GM23338 (cell line): ENCODE measurements around the gene CNNM3. TPM values are rescaled to one million over a fixed set of nuclear protein-coding genes. Genes with fewer than 3 reads are reported as not detected.

Source experiments
- ATAC-seq: fragments of 200-7000 bp; cut with Tn5 transposase; 3 replicates; pipeline ENCODE4 v1.9.1; 2020
- DNase-seq: peaks from one replicate; pipeline ENCODE4 v3.0.0-alpha.2; 2015; ENCODE audit warnings: low spot score
- H2AFZ ChIP-seq: fragments of 200-600 bp; sonication (generic); 2 replicates; pipeline ENCODE4 v1.8.0; 2016; ENCODE audit warnings: antibody characterized with exemption, mild to moderate bottlenecking, moderate library complexity
- H3F3A ChIP-seq: fragments of 200-600 bp; sonication (generic); replicated peaks from 2 replicates; pipeline ENCODE4 v1.8.0; 2017; ENCODE audit warnings: antibody characterized with exemption, mixed run types, low read depth
- H3K27ac ChIP-seq: fragments of 200-600 bp; sonication (generic); 2 replicates; pipeline ENCODE4 v1.6.1; 2016; ENCODE audit warnings: low read depth
- H3K27me3 ChIP-seq: fragments of 200-600 bp; sonication (generic); 2 replicates; pipeline ENCODE4 v1.8.0; 2016; ENCODE audit warnings: mild to moderate bottlenecking, mixed run types, moderate library complexity; ENCODE audit not compliant: insufficient read depth
- H3K36me3 ChIP-seq: fragments of 200-600 bp; sonication (generic); 2 replicates; pipeline ENCODE4 v1.8.0; 2016; ENCODE audit warnings: mild to moderate bottlenecking; ENCODE audit not compliant: insufficient read depth
- H3K4me1 ChIP-seq: fragments of 200-600 bp; sonication (generic); 2 replicates; pipeline ENCODE4 v1.8.0; 2016; ENCODE audit warnings: mild to moderate bottlenecking, moderate library complexity; ENCODE audit not compliant: insufficient read depth
- H3K4me2 ChIP-seq: fragments of 200-600 bp; sonication (generic); 2 replicates; pipeline ENCODE4 v1.7.1; 2017; ENCODE audit warnings: mixed run types
- H3K4me3 ChIP-seq: fragments of 200-600 bp; sonication (generic); 2 replicates; pipeline ENCODE4 v1.6.1; 2016; ENCODE audit warnings: mixed run types
- H3K79me2 ChIP-seq: fragments of 200-600 bp; sonication (generic); replicated peaks from 2 replicates; pipeline ENCODE4 v1.8.0; 2017; ENCODE audit warnings: mild to moderate bottlenecking; ENCODE audit not compliant: insufficient read depth
- H3K9me2 ChIP-seq: fragments of 200-600 bp; sonication (generic); 2 replicates; pipeline ENCODE4 v1.8.0; 2017; ENCODE audit not compliant: insufficient read depth
- H4K20me1 ChIP-seq: fragments of 200-600 bp; sonication (generic); replicated peaks from 2 replicates; pipeline ENCODE4 v1.8.0; 2017; ENCODE audit warnings: mild to moderate bottlenecking; ENCODE audit not compliant: insufficient read depth
- H3K27ac Mint-ChIP-seq: 2 replicates; pipeline ENCODE4 v1.8.0; 2020; ENCODE audit warnings: inconsistent platforms, mild to moderate bottlenecking, moderate library complexity, mixed read lengths
- H3K27me3 Mint-ChIP-seq: 3 replicates; pipeline ENCODE4 v1.8.0; 2022; ENCODE audit warnings: low read depth, mild to moderate bottlenecking, moderate library complexity, mixed read lengths, inconsistent platforms; ENCODE audit not compliant: insufficient read depth, poor library complexity
- H3K36me3 Mint-ChIP-seq: 3 replicates; pipeline ENCODE4 v1.8.0; 2021; ENCODE audit warnings: low read depth, mild to moderate bottlenecking, inconsistent platforms, moderate library complexity, mixed read lengths
- H3K4me1 Mint-ChIP-seq: 3 replicates; pipeline ENCODE4 v1.8.0; 2020; ENCODE audit warnings: mild to moderate bottlenecking, inconsistent platforms, mixed read lengths
- H3K4me3 Mint-ChIP-seq: 3 replicates; pipeline ENCODE4 v1.8.0; 2021; ENCODE audit warnings: moderate library complexity, mild to moderate bottlenecking, inconsistent platforms, mixed read lengths
- H3K9me3 Mint-ChIP-seq: 3 replicates; pipeline ENCODE4 v1.8.0; 2020; ENCODE audit warnings: moderate library complexity, mild to moderate bottlenecking, inconsistent platforms, mixed read lengths
- CREB1 ChIP-seq: fragments of 250-450 bp; sonication (Bioruptor Pico); IDR thresholded peaks from 2 replicates; pipeline ENCODE4 v1.5.0; 2020; ENCODE audit warnings: low read depth, mild to moderate bottlenecking, moderate library complexity
- ETS1 ChIP-seq: IDR thresholded peaks from 2 replicates; pipeline ENCODE4 v1.6.1; 2016; ENCODE audit warnings: antibody characterized with exemption
- EZH2 ChIP-seq: fragments of 200-600 bp; sonication (generic); IDR thresholded peaks from one replicate; pipeline ENCODE4 v1.8.0; 2017; ENCODE audit warnings: antibody characterized with exemption, mild to moderate bottlenecking, low read depth; ENCODE audit not compliant: unreplicated experiment
- EZH2phosphoT487 ChIP-seq: fragments of 200-600 bp; sonication (generic); IDR thresholded peaks from one replicate; pipeline ENCODE4 v1.8.1; 2018; ENCODE audit warnings: antibody characterized with exemption; ENCODE audit not compliant: unreplicated experiment
- JUNB ChIP-seq: IDR thresholded peaks from one replicate; pipeline ENCODE4 v1.6.1; 2016; ENCODE audit warnings: antibody characterized with exemption; ENCODE audit not compliant: unreplicated experiment
- NANOG ChIP-seq: IDR thresholded peaks from 2 replicates; pipeline ENCODE4 v1.6.1; 2016; ENCODE audit warnings: antibody characterized with exemption, borderline replicate concordance
- POLR2AphosphoS5 ChIP-seq: IDR thresholded peaks from 2 replicates; pipeline ENCODE4 v1.6.1; 2016; ENCODE audit warnings: antibody characterized with exemption, low read depth
- STAT1 ChIP-seq: IDR thresholded peaks from one replicate; pipeline ENCODE4 v1.6.1; 2016; ENCODE audit warnings: antibody characterized with exemption; ENCODE audit not compliant: unreplicated experiment
- ZNF331 ChIP-seq: fragments of 250-450 bp; sonication (Bioruptor Pico); IDR thresholded peaks from 2 replicates; pipeline ENCODE4 v1.5.0; 2020; ENCODE audit warnings: low read depth, mild to moderate bottlenecking, moderate library complexity
- polyA plus RNA-seq: library from polyadenylated mRNA; unstranded; fragments of >200 nt; fragmentation: Nextera tagmentation; extraction: Ambion mirVana; gene quantifications from 2 replicates; pipeline ENCODE4 v1.2.1, GENCODE V29; 2016
- total RNA-seq: library from RNA; depleted of rRNA; stranded (reverse); fragments of >200 nt; shearing (Covaris generic); gene quantifications from 2 replicates; pipeline ENCODE4 v1.2.3, GENCODE V29; 2014
- TF ChIP-seq, protein P1 (sequence below), 2 experiments: fragments of 200-600 bp in 1 of 2; sonication (generic) in 1 of 2; conservative IDR thresholded peaks; 2 replicates each; pipeline versions ENCODE4 v1.5.1 to v1.6.1; 2016 to 2017; ENCODE audit warnings: antibody characterized with exemption in 2 of 2, low read depth in 2 of 2, mild to moderate bottlenecking in 2 of 2, moderate library complexity in 1 of 2
- TF ChIP-seq, protein P2 (sequence below): fragments of 250-450 bp; sonication (Bioruptor Pico); IDR thresholded peaks from 2 replicates; pipeline ENCODE4 v1.5.0; 2020; ENCODE audit warnings: mild to moderate bottlenecking, moderate library complexity

CNNM3 gene
- total and polyA plus RNA-seq, 2 experiments from 2014 or later: 5.3 to 25.7 TPM

GRCh38 chr2:96882230-96882629 is 66.2 kb downstream of the CNNM3 start:
- Mint-ChIP-seq H3K4me3 (no peak overlapping the region), H3K27me3 (peaks cover 33% of the 10 kb centered on the region), H3K9me3 (no peaks in the 10 kb centered on the region; the same call in 2 of the 3 replicates), H3K36me3 (no peaks in the 10 kb centered on the region), H3K4me1 (peaks cover 36% of the 10 kb centered on the region), H3K27ac (peak overlapping the region; percentile 91)
- Histone ChIP-seq H3F3A (peaks cover 8% of the 10 kb centered on the region; the same call in 1 of the 2 replicates), H4K20me1 (no peaks in the 10 kb centered on the region), H3K27me3 (no peaks in the 10 kb centered on the region), H3K9me2 (no peaks in the 10 kb centered on the region), H3K27ac (0 out of 2 replicates have a peak overlapping the region, but pooled peaks have one; percentile 77), H3K4me3 (peak overlapping the region; percentile 26; the same call in 1 of the 2 replicates), H2AFZ (peak overlapping the region; percentile 67), H3K4me1 (peaks cover 24% of the 10 kb centered on the region), H3K79me2 (no peaks in the 10 kb centered on the region), H3K4me2 (peak overlapping the region; percentile 58), H3K36me3 (no peaks in the 10 kb centered on the region)
- ATAC-seq (peak; percentile 48), DNase-seq (no peak)
- TF ChIP-seq POLR2AphosphoS5: no peak
- no peak for TF ChIP-seq EZH2
- no peak for TF ChIP-seq STAT1
- TF ChIP-seq NANOG: no peak
- no peak for TF ChIP-seq ETS1
- TF ChIP-seq, protein P1, sequence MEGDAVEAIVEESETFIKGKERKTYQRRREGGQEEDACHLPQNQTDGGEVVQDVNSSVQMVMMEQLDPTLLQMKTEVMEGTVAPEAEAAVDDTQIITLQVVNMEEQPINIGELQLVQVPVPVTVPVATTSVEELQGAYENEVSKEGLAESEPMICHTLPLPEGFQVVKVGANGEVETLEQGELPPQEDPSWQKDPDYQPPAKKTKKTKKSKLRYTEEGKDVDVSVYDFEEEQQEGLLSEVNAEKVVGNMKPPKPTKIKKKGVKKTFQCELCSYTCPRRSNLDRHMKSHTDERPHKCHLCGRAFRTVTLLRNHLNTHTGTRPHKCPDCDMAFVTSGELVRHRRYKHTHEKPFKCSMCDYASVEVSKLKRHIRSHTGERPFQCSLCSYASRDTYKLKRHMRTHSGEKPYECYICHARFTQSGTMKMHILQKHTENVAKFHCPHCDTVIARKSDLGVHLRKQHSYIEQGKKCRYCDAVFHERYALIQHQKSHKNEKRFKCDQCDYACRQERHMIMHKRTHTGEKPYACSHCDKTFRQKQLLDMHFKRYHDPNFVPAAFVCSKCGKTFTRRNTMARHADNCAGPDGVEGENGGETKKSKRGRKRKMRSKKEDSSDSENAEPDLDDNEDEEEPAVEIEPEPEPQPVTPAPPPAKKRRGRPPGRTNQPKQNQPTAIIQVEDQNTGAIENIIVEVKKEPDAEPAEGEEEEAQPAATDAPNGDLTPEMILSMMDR (conservative IDR thresholded peaks at IDR 0.05; ENCODE audit: low read depth in 2 of 2): no peak
- TF ChIP-seq CREB1 (CRISPR knock-in tag): no peak
- TF ChIP-seq ZNF331: no peak
- TF ChIP-seq, protein P2, sequence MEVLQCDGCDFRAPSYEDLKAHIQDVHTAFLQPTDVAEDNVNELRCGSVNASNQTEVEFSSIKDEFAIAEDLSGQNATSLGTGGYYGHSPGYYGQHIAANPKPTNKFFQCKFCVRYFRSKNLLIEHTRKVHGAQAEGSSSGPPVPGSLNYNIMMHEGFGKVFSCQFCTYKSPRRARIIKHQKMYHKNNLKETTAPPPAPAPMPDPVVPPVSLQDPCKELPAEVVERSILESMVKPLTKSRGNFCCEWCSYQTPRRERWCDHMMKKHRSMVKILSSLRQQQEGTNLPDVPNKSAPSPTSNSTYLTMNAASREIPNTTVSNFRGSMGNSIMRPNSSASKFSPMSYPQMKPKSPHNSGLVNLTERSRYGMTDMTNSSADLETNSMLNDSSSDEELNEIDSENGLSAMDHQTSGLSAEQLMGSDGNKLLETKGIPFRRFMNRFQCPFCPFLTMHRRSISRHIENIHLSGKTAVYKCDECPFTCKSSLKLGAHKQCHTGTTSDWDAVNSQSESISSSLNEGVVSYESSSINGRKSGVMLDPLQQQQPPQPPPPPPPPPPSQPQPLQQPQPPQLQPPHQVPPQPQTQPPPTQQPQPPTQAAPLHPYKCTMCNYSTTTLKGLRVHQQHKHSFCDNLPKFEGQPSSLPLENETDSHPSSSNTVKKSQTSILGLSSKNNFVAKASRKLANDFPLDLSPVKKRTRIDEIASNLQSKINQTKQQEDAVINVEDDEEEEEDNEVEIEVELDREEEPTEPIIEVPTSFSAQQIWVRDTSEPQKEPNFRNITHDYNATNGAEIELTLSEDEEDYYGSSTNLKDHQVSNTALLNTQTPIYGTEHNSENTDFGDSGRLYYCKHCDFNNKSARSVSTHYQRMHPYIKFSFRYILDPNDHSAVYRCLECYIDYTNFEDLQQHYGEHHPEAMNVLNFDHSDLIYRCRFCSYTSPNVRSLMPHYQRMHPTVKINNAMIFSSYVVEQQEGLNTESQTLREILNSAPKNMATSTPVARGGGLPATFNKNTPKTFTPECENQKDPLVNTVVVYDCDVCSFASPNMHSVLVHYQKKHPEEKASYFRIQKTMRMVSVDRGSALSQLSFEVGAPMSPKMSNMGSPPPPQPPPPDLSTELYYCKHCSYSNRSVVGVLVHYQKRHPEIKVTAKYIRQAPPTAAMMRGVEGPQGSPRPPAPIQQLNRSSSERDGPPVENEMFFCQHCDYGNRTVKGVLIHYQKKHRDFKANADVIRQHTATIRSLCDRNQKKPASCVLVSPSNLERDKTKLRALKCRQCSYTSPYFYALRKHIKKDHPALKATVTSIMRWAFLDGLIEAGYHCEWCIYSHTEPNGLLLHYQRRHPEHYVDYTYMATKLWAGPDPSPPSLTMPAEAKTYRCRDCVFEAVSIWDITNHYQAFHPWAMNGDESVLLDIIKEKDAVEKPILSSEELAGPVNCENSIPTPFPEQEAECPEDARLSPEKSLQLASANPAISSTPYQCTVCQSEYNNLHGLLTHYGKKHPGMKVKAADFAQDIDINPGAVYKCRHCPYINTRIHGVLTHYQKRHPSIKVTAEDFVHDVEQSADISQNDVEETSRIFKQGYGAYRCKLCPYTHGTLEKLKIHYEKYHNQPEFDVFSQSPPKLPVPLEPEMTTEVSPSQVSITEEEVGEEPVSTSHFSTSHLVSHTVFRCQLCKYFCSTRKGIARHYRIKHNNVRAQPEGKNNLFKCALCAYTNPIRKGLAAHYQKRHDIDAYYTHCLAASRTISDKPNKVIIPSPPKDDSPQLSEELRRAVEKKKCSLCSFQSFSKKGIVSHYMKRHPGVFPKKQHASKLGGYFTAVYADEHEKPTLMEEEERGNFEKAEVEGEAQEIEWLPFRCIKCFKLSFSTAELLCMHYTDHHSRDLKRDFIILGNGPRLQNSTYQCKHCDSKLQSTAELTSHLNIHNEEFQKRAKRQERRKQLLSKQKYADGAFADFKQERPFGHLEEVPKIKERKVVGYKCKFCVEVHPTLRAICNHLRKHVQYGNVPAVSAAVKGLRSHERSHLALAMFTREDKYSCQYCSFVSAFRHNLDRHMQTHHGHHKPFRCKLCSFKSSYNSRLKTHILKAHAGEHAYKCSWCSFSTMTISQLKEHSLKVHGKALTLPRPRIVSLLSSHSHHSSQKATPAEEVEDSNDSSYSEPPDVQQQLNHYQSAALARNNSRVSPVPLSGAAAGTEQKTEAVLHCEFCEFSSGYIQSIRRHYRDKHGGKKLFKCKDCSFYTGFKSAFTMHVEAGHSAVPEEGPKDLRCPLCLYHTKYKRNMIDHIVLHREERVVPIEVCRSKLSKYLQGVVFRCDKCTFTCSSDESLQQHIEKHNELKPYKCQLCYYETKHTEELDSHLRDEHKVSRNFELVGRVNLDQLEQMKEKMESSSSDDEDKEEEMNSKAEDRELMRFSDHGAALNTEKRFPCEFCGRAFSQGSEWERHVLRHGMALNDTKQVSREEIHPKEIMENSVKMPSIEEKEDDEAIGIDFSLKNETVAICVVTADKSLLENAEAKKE: no peak
- TF ChIP-seq JUNB: no peak
- no peak for TF ChIP-seq EZH2phosphoT487
